ENCODE measurements around the gene KDR.

The KDR gene

GRCh38 chr4:55125087-55125721, at the start of gene KDR:
Gene KDR, minus strand, starts transcription at chr4:55125595. Its CDS starts 302 bp downstream, at chr4:55125293.
- DNase-seq = no peak

- DNase-seq = no peak
Observed at GRCh38 chr4:55173580-55173979, 48.2 kb upstream of the KDR start.

GRCh38 chr4:55172694-55173287, 47.4 kb upstream of the KDR start:
- no peak for DNase-seq

- no peak for DNase-seq
Observed at GRCh38 chr4:55170462-55170861, 45.1 kb upstream of the KDR start.

GRCh38 chr4:55169352-55169961, 44.1 kb upstream of the KDR start:
- DNase-seq = no peak

GRCh38 chr4:55162396-55162795, 37.0 kb upstream of the KDR start:
- no peak for DNase-seq

DNA sequence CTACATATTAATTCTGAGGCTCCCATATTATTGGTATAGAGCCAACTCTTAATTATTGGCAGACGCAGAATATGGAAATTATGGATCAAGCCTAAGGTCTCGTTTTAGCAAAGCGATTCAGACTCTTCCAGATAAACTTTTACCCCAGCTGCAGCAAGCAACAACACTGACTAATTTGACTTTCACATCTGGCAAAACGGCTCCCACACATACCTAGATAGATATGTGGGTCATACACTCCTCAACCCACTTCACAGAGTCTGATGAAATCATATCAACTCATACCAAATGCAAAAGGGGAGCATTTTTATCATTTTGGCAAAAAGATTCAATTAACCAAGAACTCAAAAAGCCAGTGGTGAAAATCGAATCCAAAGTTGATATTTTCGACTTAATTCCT, 36.3 kb upstream of the KDR start:
- DNase-seq = no peak

- DNase-seq = no peak
Observed at GRCh38 chr4:55159851-55160250, 34.5 kb upstream of the KDR start.

- DNase-seq = no peak
Observed at GRCh38 chr4:55158957-55159356, 33.6 kb upstream of the KDR start.

GRCh38 chr4:55157559-55158277, 32.3 kb upstream of the KDR start:
- no peak for DNase-seq

DNA sequence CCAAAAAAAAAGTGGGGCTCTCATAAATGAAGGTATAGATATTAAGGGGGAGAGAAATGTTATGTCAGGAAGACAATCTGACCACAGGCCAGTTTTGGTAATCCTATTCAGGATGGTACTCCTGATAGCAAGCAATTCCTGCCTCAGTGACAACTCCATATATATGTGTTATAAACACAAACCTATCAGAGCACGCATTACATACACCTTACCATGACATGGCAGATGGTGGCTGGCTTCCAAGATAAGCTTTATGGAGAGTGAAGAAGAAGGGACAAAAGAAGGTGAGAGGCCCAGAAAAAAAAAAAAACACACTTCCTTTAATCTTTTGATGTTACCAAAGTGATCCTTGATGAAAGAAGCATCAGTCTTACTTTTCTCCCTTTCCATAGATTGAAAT, 29.5 kb upstream of the KDR start:
- no peak for DNase-seq

DNA sequence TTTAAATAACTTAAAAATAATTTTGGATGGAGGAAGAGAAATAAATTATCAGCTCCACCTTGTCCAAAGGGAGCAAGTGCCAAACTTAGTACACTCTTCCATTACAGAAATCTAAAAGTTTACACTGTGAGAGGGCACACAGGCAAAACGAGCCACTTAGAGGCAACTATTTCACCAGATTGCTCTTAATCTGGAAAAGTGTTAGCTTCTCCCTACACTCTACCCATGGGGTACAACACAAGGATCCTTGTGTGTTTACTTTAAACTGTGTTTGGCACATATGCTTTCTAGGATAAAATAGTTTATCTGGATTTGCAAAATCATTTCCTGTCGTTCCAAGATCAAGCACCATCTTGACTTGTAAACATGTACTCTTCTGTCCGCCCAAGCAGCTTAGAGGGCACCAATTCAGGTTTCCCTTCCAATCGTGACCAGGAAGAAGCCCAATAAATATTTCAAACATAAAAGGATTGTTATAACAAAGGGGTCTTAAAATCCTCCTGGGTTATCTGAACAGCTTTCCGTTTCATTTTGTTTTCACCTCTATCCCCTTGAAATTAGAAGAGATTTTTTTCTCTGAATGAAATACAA, 29.0 kb upstream of the KDR start:
- DNase-seq = no peak

- no peak for DNase-seq
Observed at GRCh38 chr4:55143858-55144257, 18.5 kb upstream of the KDR start.

DNA sequence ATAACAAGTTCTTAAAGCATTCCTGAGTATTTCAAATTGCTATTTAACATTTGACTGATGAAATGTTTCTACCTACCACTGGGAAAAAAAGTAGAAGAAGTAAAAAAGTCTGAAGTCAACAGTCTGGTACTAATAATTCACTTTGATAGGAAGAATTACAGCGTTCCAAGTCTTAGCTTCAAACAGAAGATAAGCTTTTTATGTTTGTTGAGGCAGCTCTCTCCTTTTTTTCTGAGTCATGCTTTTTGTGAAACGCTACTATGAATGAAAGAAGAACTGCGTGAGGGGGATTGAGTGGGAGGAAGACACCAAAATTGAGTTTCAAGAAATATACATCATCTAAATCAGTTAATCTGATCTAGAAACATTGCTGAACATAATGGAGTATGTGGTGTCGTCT, 13.0 kb upstream of the KDR start:
- DNase-seq = no peak

DNA sequence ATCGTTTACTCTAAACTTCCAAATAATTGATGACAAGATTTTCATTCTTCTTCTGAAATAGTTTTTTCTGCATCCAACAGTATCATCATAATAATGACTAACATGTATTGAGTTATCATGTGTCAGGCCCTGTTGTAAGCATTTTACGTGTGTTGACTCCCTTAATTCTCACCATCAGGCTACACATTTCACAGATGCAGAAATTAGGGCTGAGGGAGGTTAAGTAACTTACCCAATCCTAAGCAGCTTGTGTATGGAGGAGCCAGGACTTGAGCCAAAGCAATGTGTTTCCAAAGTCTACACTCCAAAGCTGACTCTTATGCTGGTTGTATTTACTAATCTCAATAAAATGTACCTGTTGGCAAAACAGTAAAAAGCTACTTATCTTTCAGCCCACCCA, 11.2 kb upstream of the KDR start:
- DNase-seq = no peak

- no peak for DNase-seq
Observed at GRCh38 chr4:55133951-55134350, 8.6 kb upstream of the KDR start.

- DNase-seq = no peak
Observed at GRCh38 chr4:55132775-55133174, 7.4 kb upstream of the KDR start.

- no peak for DNase-seq
Observed at GRCh38 chr4:55127521-55127920, 2.1 kb upstream of the KDR start.

GRCh38 chr4:55127053-55127452, 1.7 kb upstream of the KDR start:
- DNase-seq = no peak

DNA sequence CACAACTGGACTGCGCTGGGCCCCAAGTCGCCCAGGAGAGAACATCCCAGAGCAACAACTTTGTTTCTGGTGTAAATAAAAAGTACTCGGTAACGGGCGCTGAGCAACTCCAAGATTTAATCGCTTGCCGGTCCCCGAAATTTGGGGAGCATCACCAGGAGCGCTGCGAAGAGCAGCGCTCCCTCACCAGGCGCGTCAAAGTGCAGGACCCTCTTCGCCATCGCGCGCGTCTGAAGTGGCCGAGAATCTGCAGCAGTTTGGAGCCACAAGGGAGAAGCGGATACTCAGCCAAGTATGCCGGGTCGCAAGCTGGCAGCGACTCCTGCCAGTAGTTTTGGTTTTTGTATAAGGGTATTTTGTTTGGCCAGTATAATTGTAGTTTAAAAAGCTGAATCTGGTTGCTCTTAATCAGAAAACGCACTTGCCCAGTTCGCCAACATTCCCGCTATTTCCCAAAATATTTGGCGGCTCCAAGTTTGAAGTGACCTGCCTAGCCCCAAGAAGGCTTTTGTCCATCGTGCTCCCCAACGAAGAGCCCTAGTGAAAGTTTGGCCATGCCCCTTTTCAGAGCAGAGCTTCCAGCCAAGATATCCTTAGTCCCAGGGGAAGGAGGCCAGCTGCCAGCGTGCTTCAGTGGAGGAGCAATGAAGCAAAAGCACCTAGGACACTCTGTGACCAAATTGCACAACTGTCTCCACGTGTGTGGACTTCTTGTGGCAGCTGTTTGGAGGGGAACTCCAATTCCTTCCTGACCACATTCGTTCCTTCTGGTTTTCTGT, 557 bp upstream of the KDR start:
- DNase-seq = no peak

DNA sequence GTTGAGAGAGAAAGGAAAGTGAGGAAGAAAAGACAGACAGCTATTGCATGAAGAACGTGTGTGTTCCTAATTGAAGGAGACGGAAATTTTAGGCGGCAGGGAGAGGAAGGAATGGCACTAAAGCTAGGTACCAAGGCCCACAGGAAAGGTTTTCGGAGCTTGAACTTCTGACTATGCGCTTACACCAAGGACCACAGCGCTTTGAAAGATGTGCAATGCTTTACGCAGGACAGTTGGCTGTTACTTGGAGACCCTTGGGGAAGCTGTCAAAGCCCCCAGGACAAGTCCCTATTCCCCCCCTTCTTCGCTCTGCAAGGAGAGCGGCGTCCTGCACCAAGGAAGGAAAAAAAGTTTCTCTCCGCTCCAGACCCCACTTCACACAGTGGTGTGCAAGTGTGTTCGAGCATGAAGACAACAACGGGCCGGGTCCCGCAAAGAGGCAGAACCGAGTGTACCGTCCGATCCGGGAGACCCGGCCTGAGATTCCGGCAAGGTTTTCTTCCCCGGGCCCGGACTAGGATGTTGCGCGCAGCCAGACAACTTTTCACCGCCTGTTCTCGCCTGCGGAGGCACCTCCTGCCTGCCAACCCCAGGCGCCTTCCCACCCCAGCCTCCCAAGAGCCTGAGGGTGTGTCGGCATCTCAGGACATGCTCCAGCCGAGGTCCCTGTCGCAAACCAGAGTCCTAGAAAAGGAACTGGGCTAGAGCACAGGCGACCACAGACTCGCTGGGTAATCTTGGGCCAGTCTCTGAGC, 896 bp downstream of the KDR start:
- no peak for DNase-seq

DNA sequence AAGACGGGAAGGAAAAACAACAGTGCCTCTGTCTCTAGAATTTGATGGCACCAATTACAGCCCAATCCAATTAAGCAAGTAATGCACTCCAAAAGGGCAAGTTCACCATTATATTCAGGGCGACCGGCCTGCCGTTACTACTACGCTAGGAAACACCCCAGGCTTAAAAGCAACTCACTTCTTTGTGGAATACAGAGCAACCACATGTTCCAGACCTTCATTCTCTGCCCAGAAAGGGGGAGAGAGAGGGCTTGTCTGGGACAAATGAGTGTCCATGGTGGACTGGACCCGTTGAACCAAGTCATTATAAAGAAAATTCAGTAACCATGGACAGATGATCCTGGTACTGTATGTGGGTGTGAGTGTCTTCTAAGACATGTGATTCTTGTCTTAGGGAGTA, 1.6 kb downstream of the KDR start:
- DNase-seq = no peak

Measured in KG1 (cell line).